NOMO-1 (cell line): ENCODE results near the gene FAM50B.
"Not testable (repeated sequence)": the region's sequence is repeated elsewhere in the genome, so short reads cannot be mapped to it uniquely, and the experiment has no call there.

Source experiments
- DNase-seq, 2 experiments: peaks; one replicate each; lab custom pipeline; 2025; ENCODE audit not compliant: unreplicated experiment in 2 of 2; lab: John Stamatoyannopoulos, UW

FAM50B gene

DNA sequence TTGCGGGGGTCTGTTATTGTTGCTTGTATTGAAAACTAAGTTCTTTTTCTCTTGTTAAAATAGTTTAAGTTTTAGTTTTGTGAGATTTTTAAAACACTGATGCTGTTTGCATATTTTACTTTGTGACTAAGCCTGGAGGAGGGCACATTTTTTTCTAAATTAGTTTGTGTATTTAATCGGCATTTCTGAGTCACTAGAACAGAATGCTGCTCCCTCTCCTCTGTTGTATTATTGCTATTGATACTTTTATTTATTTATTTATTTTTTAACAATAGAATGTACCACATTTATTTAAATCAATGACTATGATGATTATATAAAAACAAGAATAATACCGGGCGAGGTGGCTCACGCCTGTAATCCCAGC, 5.1 kb upstream of the FAM50B start:
- DNase-seq, result no peak

DNA sequence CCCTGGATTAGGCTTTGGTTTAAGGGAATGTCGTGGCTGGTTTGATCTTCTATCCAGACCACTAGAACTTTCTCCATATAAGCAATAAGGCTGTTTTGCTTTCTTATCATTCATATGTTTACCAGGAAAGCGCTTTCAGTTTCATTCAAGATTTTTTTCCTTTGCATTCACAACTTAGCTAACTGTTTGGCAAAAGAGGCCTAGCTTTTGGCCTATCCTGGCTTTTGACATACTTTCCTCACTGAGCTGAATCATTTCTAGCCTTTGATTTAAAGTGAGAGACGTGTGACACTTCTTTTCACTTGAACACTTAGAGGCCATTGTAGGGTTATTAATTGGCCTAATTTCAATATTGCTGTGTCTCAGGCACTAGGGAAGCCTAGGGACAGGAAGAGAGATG, 1.7 kb upstream of the FAM50B start:
- DNase-seq, result no peak

DNA sequence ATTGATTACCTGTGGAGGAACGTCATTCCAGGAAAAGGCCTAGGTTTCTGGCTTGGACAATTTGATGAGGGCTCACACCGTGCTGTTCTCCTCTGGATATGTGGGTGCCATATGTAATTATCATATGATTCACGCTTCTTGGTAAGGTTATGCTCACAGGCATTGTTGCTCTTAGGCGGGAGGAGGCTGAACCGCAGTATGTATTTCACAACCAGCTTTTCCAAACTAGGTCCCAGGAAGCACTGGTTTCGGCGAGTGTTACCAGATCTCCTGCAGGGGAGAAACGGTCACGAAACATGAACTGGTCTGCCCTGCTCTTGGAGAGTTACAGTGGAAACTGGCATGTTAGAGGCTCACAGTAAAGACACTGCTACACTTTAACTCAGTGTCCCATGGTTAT, 793 bp upstream of the FAM50B start:
- DNase-seq, result no peak

DNA sequence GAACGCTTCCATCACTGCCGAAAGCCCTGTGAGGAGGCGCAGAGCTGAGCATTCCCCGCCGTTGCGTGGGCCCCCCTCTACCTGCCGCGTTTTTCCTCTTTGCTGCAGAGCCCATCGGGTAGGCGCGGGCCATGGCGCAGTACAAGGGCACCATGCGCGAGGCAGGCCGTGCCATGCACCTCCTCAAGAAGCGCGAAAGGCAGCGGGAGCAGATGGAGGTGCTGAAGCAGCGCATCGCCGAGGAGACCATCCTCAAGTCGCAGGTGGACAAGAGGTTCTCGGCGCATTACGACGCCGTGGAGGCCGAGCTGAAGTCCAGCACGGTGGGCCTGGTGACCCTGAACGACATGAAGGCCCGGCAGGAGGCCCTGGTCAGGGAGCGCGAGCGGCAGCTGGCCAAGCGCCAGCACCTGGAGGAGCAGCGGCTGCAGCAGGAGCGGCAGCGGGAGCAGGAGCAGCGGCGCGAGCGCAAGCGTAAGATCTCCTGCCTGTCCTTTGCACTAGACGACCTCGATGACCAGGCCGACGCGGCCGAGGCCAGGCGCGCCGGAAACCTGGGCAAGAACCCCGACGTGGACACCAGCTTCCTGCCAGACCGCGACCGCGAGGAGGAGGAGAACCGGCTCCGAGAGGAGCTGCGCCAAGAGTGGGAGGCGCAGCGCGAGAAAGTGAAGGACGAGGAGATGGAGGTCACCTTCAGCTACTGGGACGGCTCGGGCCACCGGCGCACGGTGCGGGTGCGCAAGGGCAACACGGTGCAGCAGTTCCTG, 693 bp downstream of the FAM50B start:
- DNase-seq, result no peak

DNA sequence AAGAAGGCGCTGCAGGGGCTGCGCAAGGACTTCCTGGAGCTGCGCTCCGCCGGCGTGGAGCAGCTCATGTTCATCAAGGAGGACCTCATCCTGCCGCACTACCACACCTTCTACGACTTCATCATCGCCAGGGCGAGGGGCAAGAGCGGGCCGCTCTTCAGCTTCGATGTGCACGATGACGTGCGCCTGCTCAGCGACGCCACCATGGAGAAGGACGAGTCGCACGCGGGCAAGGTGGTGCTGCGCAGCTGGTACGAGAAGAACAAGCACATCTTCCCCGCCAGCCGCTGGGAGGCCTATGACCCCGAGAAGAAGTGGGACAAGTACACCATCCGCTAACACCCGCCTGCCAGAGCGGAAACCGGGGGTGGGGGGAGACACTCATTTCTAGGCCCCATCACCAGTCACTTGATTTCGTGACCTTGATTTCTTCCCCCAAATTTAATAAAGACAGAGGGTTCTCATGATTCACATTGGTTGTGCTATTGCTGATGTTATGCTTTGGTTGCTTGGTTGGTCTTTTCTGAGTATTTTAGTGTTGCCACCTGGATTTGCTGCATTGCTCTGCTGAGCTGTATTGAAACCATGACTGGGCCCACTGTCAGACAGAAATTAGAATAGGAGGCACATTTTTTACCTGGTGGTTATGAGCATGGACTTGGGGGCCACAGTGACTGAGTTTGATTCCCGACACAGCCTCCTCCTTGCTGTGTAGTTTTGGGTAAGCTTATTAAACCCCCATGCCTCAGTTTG, 1.5 kb downstream of the FAM50B start:
- DNase-seq, result no peak

DNA sequence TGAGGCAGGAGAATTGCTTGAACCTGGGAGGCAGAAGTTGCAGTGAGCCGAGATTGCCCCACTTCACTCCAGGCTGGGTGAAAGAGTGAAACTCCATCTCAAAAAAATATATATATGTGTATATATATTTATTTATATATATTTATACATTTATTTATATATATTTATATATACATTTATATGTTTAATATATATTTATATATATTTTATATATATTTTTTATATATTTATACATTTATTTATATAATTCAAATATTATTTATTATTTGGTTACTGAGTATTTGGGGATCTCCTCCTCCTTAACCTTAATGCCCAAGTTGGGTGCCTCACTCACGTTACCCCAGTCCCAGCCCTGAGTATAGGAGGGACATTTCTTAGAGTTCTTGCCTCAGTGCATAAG, 2.7 kb downstream of the FAM50B start:
- DNase-seq, result no peak

DNA sequence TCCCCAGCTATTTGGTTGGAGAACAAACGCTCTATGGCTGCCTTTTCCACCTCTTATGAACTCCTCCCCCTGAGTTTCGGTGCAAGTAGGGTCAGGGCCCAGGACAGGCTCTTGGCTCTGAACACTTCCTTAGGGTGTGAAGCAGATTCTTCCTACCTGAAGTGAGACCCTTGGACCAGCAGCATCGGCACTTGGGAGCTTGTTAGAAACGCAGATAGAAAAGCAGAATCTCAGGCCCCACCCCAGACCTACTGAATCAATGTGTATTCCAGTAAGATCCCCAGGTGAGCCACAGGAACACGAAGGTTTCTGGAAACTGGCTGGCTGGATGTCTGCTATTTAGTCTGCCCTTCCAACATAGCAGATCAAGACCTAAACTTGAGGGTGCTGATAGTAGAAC, 3.2 kb downstream of the FAM50B start:
- DNase-seq, result no peak

DNA sequence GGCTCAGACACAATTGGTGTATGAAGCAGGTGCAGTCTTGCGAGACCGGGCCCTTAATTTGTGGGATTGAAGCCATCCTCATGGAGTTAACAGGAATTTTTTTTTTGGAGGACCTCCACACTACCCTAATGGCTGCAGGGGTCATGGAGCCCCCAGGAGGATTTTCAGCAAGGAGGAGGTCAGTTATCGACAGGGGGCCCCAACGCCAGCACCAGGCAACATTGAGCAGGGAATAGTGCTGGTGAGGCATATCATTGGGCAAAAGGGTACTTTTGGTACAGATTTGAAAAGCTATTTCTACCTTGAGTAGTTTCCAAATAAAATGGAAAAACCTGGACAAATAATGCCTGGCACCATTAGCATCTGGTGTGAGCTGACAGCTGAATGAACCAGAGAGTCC, 6.7 kb downstream of the FAM50B start:
- DNase-seq, result no peak

DNA sequence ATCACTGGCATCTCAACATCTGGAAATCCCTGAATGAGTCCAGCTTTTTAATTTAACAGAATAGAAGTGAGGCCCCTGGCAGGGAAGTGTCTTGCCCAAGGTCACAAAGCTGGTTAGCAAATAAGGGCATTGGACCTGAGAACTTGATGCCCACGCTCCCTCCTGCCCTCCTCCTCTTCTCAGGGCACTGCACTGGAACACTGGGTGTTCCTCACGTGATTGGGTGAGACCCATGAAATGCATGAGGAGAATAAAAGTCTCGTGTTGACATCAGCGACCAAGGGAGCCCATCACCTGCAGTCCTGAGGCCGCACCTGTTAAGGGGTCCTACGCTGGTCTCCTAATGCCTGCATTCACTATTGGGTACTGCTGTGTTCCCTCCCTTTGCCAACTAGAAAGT, 7.4 kb downstream of the FAM50B start:
- DNase-seq, result no peak

DNA sequence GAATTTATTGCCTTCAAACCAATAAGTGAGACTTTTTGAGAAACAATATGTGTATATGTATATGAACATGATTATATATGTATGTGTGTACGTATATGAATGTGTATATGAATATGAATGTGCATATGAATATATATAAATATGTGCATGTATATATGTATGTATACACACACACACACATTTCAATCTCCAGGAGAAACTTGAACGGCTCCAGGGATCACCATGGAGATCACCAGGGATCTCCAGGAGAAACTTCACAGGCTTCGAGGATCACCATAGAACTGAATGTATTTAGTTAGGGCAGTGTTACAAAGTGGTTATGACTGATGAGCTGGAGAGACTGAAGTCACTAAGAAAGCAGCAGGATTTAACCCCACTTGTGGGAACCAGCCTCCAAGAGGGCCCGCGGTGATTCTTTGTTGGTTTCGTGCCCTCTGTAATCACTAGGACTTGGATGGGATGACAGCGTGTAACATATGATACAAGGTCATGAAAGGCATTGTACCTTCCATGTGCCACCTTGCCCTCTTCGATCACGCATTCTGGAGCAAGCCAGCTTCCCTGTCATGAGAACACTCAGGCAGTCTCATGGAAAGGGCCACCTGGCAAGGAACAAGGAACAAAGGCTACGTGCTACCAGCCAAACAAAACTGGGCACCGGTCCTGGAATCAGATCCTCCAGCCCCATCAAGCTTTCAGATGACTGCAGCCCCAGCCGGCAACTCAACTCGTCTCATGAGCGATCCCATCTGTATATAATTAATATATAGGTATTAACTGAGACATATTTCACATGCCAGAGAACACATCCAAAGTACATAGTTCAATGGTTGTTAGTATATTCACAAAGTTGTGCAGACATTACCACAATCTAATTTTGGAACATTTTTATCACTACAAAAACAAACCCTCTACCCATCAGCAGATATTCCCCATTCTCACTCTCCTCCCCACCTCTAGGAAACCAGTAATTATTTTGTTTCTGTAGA, 8.6 kb downstream of the FAM50B start:
- DNase-seq, result no peak

DNA sequence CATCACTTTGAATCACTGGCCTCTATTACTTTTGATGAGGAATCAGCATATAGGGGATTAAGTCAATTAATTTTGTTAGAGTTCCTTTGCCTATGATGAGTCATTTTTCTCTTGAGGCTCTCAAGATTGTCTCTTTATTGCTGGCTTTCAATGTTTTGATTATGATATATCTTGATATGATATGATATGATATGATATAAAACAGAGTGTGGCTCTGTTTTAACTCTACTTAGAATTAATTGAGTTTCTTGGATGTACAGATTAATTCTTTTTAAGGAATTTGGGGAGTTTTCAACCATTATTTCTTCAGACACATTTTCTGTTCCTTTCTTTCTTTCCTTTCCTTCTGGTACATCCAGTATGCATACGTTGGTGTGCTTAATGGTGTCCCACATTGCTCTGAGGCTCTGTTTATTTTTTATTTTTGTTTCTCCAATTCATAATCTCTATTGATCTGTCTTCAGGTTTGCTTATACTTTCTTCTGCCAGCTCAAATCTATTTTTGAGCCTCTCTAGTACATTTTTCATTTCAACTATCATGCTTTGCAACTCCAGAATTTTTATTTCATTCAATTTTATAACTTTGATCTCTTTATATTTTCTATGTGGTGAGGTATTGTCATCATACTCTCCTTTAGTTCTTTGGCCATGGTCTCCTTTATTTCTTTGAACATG, 10.8 kb downstream of the FAM50B start:
- no peak for DNase-seq

DNA sequence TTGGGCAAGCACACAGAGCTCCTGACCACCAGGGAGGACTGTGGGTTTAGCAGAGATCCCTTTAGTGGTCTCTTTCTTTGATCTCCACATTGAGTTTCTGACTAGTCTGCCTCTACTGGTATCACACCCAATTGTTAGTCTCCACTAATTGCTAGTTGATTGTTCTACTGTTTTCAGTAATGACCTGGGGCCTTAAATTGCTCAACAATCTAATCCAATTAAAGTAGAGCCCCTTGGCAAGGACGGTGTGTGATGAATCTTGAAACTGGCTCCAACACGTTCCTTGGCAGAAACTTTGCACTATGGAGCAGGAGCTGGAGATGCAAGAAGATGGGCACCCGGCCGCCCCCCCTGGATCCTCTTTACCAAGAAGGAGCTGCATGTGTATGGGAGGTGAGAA, 12.3 kb downstream of the FAM50B start:
- no peak for DNase-seq

DNA sequence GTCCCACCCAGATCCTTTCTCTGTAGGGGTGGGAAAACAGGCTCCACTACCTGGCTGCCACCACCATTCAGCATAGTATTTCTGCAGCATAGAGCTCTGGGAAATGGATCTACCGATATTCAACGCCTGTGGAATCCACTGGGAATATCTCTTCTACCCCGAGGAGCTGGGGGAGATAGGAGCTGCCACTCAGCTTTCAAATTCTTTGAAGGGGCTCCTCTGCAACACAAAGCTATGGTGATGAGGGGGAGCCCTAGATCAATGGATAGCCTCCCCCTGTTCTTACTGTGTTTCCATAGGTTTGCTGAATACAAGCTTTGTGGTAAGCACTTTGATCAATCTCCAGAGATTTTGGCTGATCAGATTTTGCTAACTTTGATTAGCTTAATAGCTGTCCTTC, 12.9 kb downstream of the FAM50B start:
- DNase-seq, result no peak

DNA sequence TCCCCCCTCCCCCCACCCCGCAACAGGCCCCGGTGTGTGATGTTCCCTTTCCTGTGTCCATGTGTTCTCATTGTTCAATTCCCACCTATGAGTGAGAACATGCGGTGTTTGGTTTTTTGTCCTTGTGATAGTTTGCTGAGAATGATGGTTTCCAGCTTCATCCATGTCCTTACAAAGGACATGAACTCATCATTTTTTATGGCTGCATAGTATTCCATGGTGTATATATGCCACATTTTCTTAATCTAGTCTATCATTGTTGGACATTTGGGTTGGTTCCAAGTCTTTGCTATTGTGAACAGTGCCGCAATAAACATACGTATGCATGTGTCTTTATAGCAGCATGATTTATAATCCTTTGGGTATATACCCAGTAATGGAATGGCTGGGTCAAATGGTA, 14.1 kb downstream of the FAM50B start:
- DNase-seq, result not testable (repeated sequence)

DNA sequence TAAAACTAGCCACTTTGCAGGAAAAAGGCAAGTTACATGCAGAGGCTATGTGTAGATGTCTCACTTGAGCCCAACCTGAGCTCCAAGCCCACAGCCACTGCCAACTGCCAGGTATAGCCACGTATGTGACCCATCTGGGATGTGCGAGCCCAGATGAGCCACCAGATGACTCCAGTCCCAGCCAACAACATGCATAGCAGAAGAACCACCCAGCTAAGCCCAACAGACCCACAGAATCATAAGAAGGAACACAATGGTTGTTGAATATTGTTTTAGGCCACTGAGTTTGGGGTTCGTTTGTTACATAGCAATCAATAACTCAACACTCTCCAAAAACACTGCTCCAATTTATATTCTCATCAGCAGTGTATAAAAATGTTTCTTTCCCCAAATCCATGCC, 16.3 kb downstream of the FAM50B start:
- no peak for DNase-seq

DNA sequence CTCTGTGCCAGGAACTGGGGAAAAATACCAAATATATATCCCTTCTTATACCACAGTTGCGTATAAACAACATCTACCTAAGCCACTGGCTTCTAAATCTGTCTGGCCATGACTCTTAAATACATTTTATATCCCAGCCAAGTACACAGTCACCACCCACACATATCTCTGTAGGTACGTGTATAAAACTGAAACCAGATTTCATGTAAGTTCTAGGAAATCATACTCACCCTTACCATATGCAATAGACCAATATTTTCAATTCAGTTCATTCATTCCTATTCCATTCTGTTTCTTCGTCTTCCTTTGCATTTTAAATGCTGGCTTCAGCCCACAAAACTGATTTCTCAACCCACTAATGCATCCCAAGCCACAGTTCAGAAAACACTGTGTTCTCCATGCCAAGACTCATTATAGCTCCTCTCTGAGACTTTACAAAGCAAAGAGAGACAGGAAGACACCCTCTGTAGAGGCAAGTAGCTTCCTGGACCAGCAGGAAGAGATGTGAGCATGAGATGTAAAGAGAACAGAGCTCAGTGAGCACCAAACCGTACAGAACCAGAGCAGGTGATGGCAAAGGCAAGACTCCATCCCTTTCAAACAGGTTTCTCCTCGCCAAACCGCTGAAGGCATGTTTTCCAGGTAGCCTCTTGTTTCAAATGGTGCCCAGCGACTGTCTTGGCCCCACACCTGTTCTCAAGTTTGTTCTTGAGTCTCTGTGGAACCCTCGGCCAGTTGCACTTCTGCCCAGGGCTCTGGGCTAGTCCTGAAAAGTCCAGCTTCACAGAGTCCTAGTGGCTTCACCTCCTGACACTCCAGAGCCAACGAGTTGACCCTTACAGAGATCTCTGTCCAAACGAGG, 18.7 kb downstream of the FAM50B start:
- DNase-seq, result no peak

DNA sequence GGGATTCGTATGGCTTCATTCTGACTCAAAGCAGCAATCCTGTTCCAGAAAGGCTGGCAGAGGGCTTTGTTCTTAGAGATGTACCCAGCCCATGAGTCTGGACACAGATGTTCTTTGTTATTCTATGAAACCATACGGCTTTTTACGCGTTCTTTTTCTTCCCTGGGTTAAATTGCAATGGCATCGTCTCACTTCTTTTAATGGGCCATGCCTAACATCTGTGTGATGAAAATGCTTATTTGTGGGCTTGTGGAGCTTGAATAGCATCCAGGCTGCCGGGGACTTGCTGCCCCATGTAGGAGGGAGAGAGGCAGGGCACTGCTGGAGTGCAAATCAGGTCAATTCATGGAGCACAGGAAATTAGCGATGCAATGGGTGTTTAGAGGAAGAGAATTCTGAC, 19.4 kb downstream of the FAM50B start:
- DNase-seq, result no peak

DNA sequence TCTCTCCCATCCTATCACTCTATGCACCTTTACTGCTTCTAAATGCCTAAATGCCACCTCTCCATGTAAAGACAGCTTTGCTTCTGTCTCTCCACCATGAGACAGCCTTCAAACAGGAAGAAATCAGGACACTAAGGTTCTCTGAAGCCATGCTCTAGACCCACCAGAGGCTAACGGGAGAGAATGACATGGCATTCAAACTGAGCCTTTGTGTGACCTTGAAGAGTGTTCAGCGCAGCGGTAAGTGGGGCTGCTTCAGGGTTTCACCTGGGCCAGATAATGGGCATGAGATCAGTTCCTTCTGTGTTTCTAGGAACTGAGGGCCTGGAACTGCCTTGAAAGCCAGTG, 20.1 kb downstream of the FAM50B start:
- DNase-seq, result no peak

DNA sequence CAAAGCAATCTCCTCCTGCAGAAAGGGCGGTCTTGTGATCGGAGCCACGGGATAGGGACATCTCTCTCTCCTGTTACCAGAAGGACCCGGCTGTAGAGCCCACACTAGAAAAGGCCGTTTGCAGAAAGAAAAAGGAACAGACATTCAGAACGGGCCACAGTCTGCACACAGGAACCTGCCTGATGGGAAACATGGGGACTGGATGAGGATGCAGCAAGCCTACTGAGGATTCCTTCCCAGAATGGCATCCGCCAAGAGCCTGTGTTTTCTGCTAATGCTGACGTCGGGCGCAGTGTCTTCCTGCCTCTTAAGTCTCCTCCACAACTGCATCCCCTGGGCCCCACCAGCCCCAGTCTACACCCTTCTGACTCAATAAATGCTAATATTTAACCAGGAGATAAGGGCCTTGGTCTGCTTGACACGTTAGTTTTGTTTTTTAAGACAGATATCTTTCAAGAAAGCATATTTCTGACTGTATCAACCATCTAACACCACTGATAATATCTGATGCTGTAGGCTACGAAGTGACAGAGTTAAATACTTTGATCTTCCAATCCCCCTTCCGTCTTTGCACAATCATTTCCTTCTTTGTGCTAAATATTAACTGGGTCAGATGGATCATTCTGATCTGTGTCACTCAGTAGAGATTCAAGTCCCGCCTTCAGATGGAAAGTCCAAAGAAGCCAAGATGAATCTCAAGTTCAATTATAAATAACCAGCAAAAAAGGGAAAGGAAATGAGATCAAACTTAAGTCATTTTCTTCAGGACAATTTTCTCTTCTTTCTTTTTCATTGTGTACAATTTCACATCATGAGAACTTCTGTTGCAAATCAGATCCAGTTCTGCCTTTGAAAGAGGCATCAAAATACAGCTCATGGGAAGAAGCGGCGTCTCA, 20.7 kb downstream of the FAM50B start:
- no peak for DNase-seq
